ENCODE measurements around the gene GGT6. TPM values are rescaled to one million over a fixed set of nuclear protein-coding genes. Genes with fewer than 3 reads are reported as not detected.

GGT6 gene
- total and polyA plus RNA-seq, 3 donors from 2014 or later, result 2.5 to 5.9 (median 3.8) TPM

GRCh38 chr17:4565209-4566141 is 5.1 kb upstream of the GGT6 start:
- no peaks in the 10 kb centered on the region for H3K9me3 ChIP-seq
- intact Hi-C loops (cut with DNase I; ENCODE audit: low total_unique reads), result no loop called here
- TF ChIP-seq CTCF (IDR thresholded peaks at IDR 0.05), result peak; percentile 64 to 75 (median 71)
- no peak for TF ChIP-seq POLR2A (IDR thresholded peaks at IDR 0.05)
- H3K27me3 ChIP-seq, result no peaks in the 10 kb centered on the region
- H3K4me3 ChIP-seq, result no peak overlapping the region
- no peaks in the 10 kb centered on the region for H3K36me3 ChIP-seq (ENCODE audit: low read depth, missing control alignments)
- peak; percentile 80 for DNase-seq
- H3K4me1 ChIP-seq, result peaks cover 10% of the 10 kb centered on the region
- H3K27ac ChIP-seq, result no peak overlapping the region
- 41 to 43% methylated on average over 16 of the region's 16 CpGs for WGBS, 2 donors

GRCh38 chr17:4562015-4562969 is 1.9 kb upstream of the GGT6 start:
- H3K27me3 ChIP-seq, result no peaks in the 10 kb centered on the region
- no peaks in the 10 kb centered on the region for H3K9me3 ChIP-seq
- no peak overlapping the region for H3K27ac ChIP-seq
- peaks cover 16% of the 10 kb centered on the region for H3K4me1 ChIP-seq
- 68 to 73% methylated on average over 8 of the region's 8 CpGs for WGBS, 2 donors
- H3K4me3 ChIP-seq, result no peak overlapping the region
- DNase-seq, result no peak
- H3K36me3 ChIP-seq (ENCODE audit: low read depth, missing control alignments), result no peaks in the 10 kb centered on the region
- intact Hi-C loops (cut with DNase I; ENCODE audit: low total_unique reads), result no loop called here
- TF ChIP-seq CTCF (IDR thresholded peaks at IDR 0.05) (no peak), POLR2A (IDR thresholded peaks at IDR 0.05) (no peak)

- Histone ChIP-seq H3K4me1 (peaks cover 20% of the 10 kb centered on the region), H3K27me3 (no peaks in the 10 kb centered on the region), H3K36me3 (ENCODE audit: low read depth, missing control alignments) (no peaks in the 10 kb centered on the region), H3K9me3 (no peaks in the 10 kb centered on the region), H3K4me3 (no peak overlapping the region), H3K27ac (no peak overlapping the region)
- DNase-seq, result peak; percentile 83
- intact Hi-C loops (cut with DNase I; ENCODE audit: low total_unique reads), result no loop called here
- WGBS, 2 donors, result 50 to 60% methylated on average over 11 of the region's 11 CpGs
- no peak for TF ChIP-seq CTCF (IDR thresholded peaks at IDR 0.05)
Measured at GRCh38 chr17:4560837-4561256, 470 bp upstream of the GGT6 start.

GRCh38 chr17:4559966-4560365 is 411 bp downstream of the GGT6 start:
- WGBS, 2 donors, result 60 to 94% methylated on average over 1 to 5 of the region's 5 CpGs
- DNase-seq, result no peak
- H3K4me3 ChIP-seq, result no peak overlapping the region

More at GRCh38 chr17:4559966-4560365, 411 bp downstream of the GGT6 start:
- Histone ChIP-seq H3K27ac (no peak overlapping the region), H3K9me3 (no peaks in the 10 kb centered on the region), H3K36me3 (ENCODE audit: low read depth, missing control alignments) (no peaks in the 10 kb centered on the region), H3K4me1 (peaks cover 18% of the 10 kb centered on the region), H3K27me3 (no peaks in the 10 kb centered on the region)
- TF ChIP-seq CTCF (IDR thresholded peaks at IDR 0.05) (no peak), POLR2A (IDR thresholded peaks at IDR 0.05) (no peak)
- intact Hi-C loops (cut with DNase I; ENCODE audit: low total_unique reads), result no loop called here
